Memory B cell (primary cell): Measurements from ENCODE around the gene STAM.
"Not testable (repeated sequence)": the region's sequence is repeated elsewhere in the genome, so short reads cannot be mapped to it uniquely, and the experiment has no call there.

Experiments used
- ATAC-seq: fragments of 150-1000 bp; cut with Tn5 transposase; 2 replicates; pipeline ENCODE4 v1.10.0; 2021; ENCODE audit warnings: low read depth, mild to moderate bottlenecking, moderate library complexity
- DNase-seq, 2 donors: peaks; one replicate each; pipeline ENCODE4 v3.0.0; 2022; ENCODE audit warnings: low spot score in 2 of 2
- H3K27ac Mint-ChIP-seq: one replicate; pipeline ENCODE4 v1.8.0; 2022; ENCODE audit warnings: mild to moderate bottlenecking, moderate library complexity, mixed read lengths
- H3K27me3 Mint-ChIP-seq: one replicate; pipeline ENCODE4 v1.8.0; 2022; ENCODE audit warnings: mixed read lengths
- H3K36me3 Mint-ChIP-seq: one replicate; pipeline ENCODE4 v1.8.0; 2022; ENCODE audit warnings: mild to moderate bottlenecking, mixed read lengths
- H3K4me1 Mint-ChIP-seq: one replicate; pipeline ENCODE4 v1.8.0; 2022; ENCODE audit warnings: mixed read lengths
- H3K4me3 Mint-ChIP-seq: one replicate; pipeline ENCODE4 v1.8.0; 2022; ENCODE audit warnings: mild to moderate bottlenecking, moderate library complexity, mixed read lengths
- H3K9me3 Mint-ChIP-seq: one replicate; pipeline ENCODE4 v1.8.0; 2022; ENCODE audit warnings: mixed read lengths

STAM gene

GRCh38 chr10:17632590-17632989 lies 11.4 kb upstream of the STAM start:
- not testable (repeated sequence) for H3K27me3 Mint-ChIP-seq, H3K36me3 Mint-ChIP-seq, H3K4me1 Mint-ChIP-seq, DNase-seq, H3K27ac Mint-ChIP-seq, H3K9me3 Mint-ChIP-seq
- H3K4me3 Mint-ChIP-seq, result peak overlapping the region; percentile 3
- ATAC-seq, result peak; percentile 32

GRCh38 chr10:17633353-17633752 lies 10.6 kb upstream of the STAM start:
- Mint-ChIP-seq H3K4me3 (no peak overlapping the region), H3K9me3 (no peaks in the 10 kb centered on the region), H3K36me3 (no peaks in the 10 kb centered on the region), H3K27ac (no peak overlapping the region), H3K27me3 (peaks cover 2% of the 10 kb centered on the region), H3K4me1 (peaks cover 6% of the 10 kb centered on the region)
- DNase-seq (no peak), ATAC-seq (no peak)

GRCh38 chr10:17637869-17638268 lies 6.1 kb upstream of the STAM start:
- no peak for DNase-seq
- Mint-ChIP-seq H3K27me3 (no peaks in the 10 kb centered on the region), H3K4me1 (no peaks in the 10 kb centered on the region), H3K27ac (no peak overlapping the region), H3K36me3 (peaks cover 4% of the 10 kb centered on the region), H3K9me3 (no peaks in the 10 kb centered on the region), H3K4me3 (no peak overlapping the region)
- no peak for ATAC-seq

GRCh38 chr10:17640331-17640816 lies 3.6 kb upstream of the STAM start:
- Mint-ChIP-seq H3K4me3 (no peak overlapping the region), H3K9me3 (no peaks in the 10 kb centered on the region), H3K36me3 (peaks cover 4% of the 10 kb centered on the region), H3K27me3 (no peaks in the 10 kb centered on the region), H3K4me1 (peaks cover 10% of the 10 kb centered on the region), H3K27ac (no peak overlapping the region)
- DNase-seq (no peak), ATAC-seq (no peak)

- ATAC-seq (peak; percentile 11), DNase-seq (no peak)
- H3K4me1 Mint-ChIP-seq, result peaks cover 27% of the 10 kb centered on the region
- no peaks in the 10 kb centered on the region for H3K27me3 Mint-ChIP-seq
- peak overlapping the region; percentile 100 for H3K27ac Mint-ChIP-seq
- peak overlapping the region; percentile 98 for H3K4me3 Mint-ChIP-seq
- H3K36me3 Mint-ChIP-seq, result peaks cover 6% of the 10 kb centered on the region
- H3K9me3 Mint-ChIP-seq, result no peaks in the 10 kb centered on the region
Measured at GRCh38 chr10:17643339-17643754, 604 bp upstream of the STAM start.

GRCh38 chr10:17644485-17644943 lies 563 bp downstream of the STAM start:
- peaks cover 10% of the 10 kb centered on the region for H3K36me3 Mint-ChIP-seq

GRCh38 chr10:17645621-17646345 lies 1.8 kb downstream of the STAM start:
- H3K4me3 Mint-ChIP-seq, result peak overlapping the region; percentile 98
- ATAC-seq (no peak), DNase-seq (no peak)
- H3K4me1 Mint-ChIP-seq, result peaks cover 35% of the 10 kb centered on the region
- H3K9me3 Mint-ChIP-seq, result no peaks in the 10 kb centered on the region
- H3K27me3 Mint-ChIP-seq, result no peaks in the 10 kb centered on the region
- H3K27ac Mint-ChIP-seq, result peak overlapping the region; percentile 72
- peaks cover 7% of the 10 kb centered on the region for H3K36me3 Mint-ChIP-seq

More at GRCh38 chr10:17644485-17644943, 563 bp downstream of the STAM start:
- Mint-ChIP-seq H3K27ac (peak overlapping the region; percentile 100), H3K4me1 (peaks cover 35% of the 10 kb centered on the region), H3K9me3 (no peaks in the 10 kb centered on the region), H3K27me3 (no peaks in the 10 kb centered on the region), H3K4me3 (peak overlapping the region; percentile 98)
- DNase-seq, result no peak
- ATAC-seq, result peak; percentile 13

- ATAC-seq (no peak), DNase-seq (no peak)
- Mint-ChIP-seq H3K36me3 (peaks cover 12% of the 10 kb centered on the region), H3K27me3 (no peaks in the 10 kb centered on the region), H3K4me3 (no peak overlapping the region), H3K27ac (no peak overlapping the region), H3K9me3 (no peaks in the 10 kb centered on the region), H3K4me1 (peaks cover 41% of the 10 kb centered on the region)
Measured at GRCh38 chr10:17647326-17647725, 3.4 kb downstream of the STAM start.

- peaks cover 41% of the 10 kb centered on the region for H3K4me1 Mint-ChIP-seq
- no peaks in the 10 kb centered on the region for H3K9me3 Mint-ChIP-seq
- H3K36me3 Mint-ChIP-seq, result peaks cover 19% of the 10 kb centered on the region
- ATAC-seq (no peak), DNase-seq (no peak)
- no peak overlapping the region for H3K4me3 Mint-ChIP-seq
- peak overlapping the region; percentile 9 for H3K27ac Mint-ChIP-seq
- H3K27me3 Mint-ChIP-seq, result no peaks in the 10 kb centered on the region
Measured at GRCh38 chr10:17648243-17649035, 4.5 kb downstream of the STAM start.

GRCh38 chr10:17649052-17649451 lies 5.1 kb downstream of the STAM start:
- ATAC-seq (no peak), DNase-seq (no peak)
- no peaks in the 10 kb centered on the region for H3K27me3 Mint-ChIP-seq
- no peak overlapping the region for H3K4me3 Mint-ChIP-seq
- peaks cover 41% of the 10 kb centered on the region for H3K4me1 Mint-ChIP-seq
- H3K9me3 Mint-ChIP-seq, result peaks cover 1% of the 10 kb centered on the region
- peak overlapping the region; percentile 6 for H3K27ac Mint-ChIP-seq
- H3K36me3 Mint-ChIP-seq, result peaks cover 23% of the 10 kb centered on the region

GRCh38 chr10:17649836-17650235 lies 5.9 kb downstream of the STAM start:
- Mint-ChIP-seq H3K9me3 (peaks cover 1% of the 10 kb centered on the region), H3K27me3 (no peaks in the 10 kb centered on the region), H3K4me1 (peaks cover 36% of the 10 kb centered on the region), H3K36me3 (peaks cover 23% of the 10 kb centered on the region), H3K4me3 (no peak overlapping the region), H3K27ac (no peak overlapping the region)
- DNase-seq, result no peak
- no peak for ATAC-seq

- no peak for ATAC-seq
- H3K27me3 Mint-ChIP-seq, result no peaks in the 10 kb centered on the region
- peaks cover 24% of the 10 kb centered on the region for H3K36me3 Mint-ChIP-seq
- H3K27ac Mint-ChIP-seq, result no peak overlapping the region
- H3K4me1 Mint-ChIP-seq, result peaks cover 37% of the 10 kb centered on the region
- peaks cover 1% of the 10 kb centered on the region for H3K9me3 Mint-ChIP-seq
- H3K4me3 Mint-ChIP-seq, result no peak overlapping the region
- DNase-seq, result no peak
Measured at GRCh38 chr10:17650416-17650815, 6.5 kb downstream of the STAM start.

- Mint-ChIP-seq H3K27ac (peak overlapping the region; percentile 24), H3K4me3 (no peak overlapping the region), H3K4me1 (peaks cover 41% of the 10 kb centered on the region), H3K9me3 (peaks cover 1% of the 10 kb centered on the region), H3K36me3 (peaks cover 29% of the 10 kb centered on the region), H3K27me3 (no peaks in the 10 kb centered on the region)
- ATAC-seq (no peak), DNase-seq (no peak)
Measured at GRCh38 chr10:17651896-17652295, 7.9 kb downstream of the STAM start.

- H3K9me3 Mint-ChIP-seq, result peaks cover 1% of the 10 kb centered on the region
- no peaks in the 10 kb centered on the region for H3K27me3 Mint-ChIP-seq
- peaks cover 33% of the 10 kb centered on the region for H3K36me3 Mint-ChIP-seq
- H3K4me1 Mint-ChIP-seq, result peaks cover 43% of the 10 kb centered on the region
- H3K27ac Mint-ChIP-seq, result no peak overlapping the region
- DNase-seq (no peak), ATAC-seq (no peak)
- no peak overlapping the region for H3K4me3 Mint-ChIP-seq
Measured at GRCh38 chr10:17652585-17652984, 8.6 kb downstream of the STAM start.
